Fibroblast of gingiva (primary cell): ENCODE results near the gene ZPBP.

Experiments
- DNase-seq: peaks from one replicate; pipeline ENCODE4 v3.0.0-alpha.2; 2011; ENCODE audit warnings: low read depth

The ZPBP gene

GRCh38 chr7:50092579-50093491, at the start of gene ZPBP:
Gene ZPBP (minus strand): TSS chr7:50093246. CDS start chr7:50093194, 52 bp downstream.
- no peak for DNase-seq

- no peak for DNase-seq
Measured at GRCh38 chr7:50142425-50143017, 49.5 kb upstream of the ZPBP start.

GRCh38 chr7:50141854-50142253, 48.8 kb upstream of the ZPBP start:
- DNase-seq: no peak

GRCh38 chr7:50141131-50141530, 48.1 kb upstream of the ZPBP start:
- no peak for DNase-seq

GRCh38 chr7:50140688-50141087, 47.6 kb upstream of the ZPBP start:
- no peak for DNase-seq

- DNase-seq: no peak
Measured at GRCh38 chr7:50138101-50138500, 45.1 kb upstream of the ZPBP start.

GRCh38 chr7:50125766-50126165, 32.7 kb upstream of the ZPBP start:
- no peak for DNase-seq

- no peak for DNase-seq
Measured at GRCh38 chr7:50121286-50121685, 28.2 kb upstream of the ZPBP start.

- DNase-seq: no peak
Measured at GRCh38 chr7:50119815-50120637, 27.0 kb upstream of the ZPBP start.

GRCh38 chr7:50112250-50112649, 19.2 kb upstream of the ZPBP start:
- no peak for DNase-seq

GRCh38 chr7:50101873-50102272, 8.8 kb upstream of the ZPBP start:
- DNase-seq: no peak

GRCh38 chr7:50095634-50096033, 2.6 kb upstream of the ZPBP start:
- no peak for DNase-seq

GRCh38 chr7:50088463-50089129, 4.5 kb downstream of the ZPBP start:
- no peak for DNase-seq

- no peak for DNase-seq
Measured at GRCh38 chr7:50085344-50085743, 7.7 kb downstream of the ZPBP start.

GRCh38 chr7:50073093-50073492, 20.0 kb downstream of the ZPBP start:
- no peak for DNase-seq

- no peak for DNase-seq
Measured at GRCh38 chr7:50069613-50070012, 23.4 kb downstream of the ZPBP start.

- no peak for DNase-seq
Measured at GRCh38 chr7:50068850-50069551, 24.0 kb downstream of the ZPBP start.

- no peak for DNase-seq
Measured at GRCh38 chr7:50068026-50068425, 25.0 kb downstream of the ZPBP start.

- DNase-seq: no peak
Measured at GRCh38 chr7:50062951-50063350, 30.1 kb downstream of the ZPBP start.

GRCh38 chr7:50056131-50056530, 36.9 kb downstream of the ZPBP start:
- no peak for DNase-seq

- no peak for DNase-seq
Measured at GRCh38 chr7:50047716-50048115, 45.3 kb downstream of the ZPBP start.
